Mesenchymal stem cell (in vitro differentiated cells and primary cell): Measurements from ENCODE around the gene C10orf62.

ENCODE experiments used
- DNase-seq: peaks from one replicate; pipeline ENCODE4 v3.0.0-alpha.2; 2013
- H2AFZ ChIP-seq: one replicate; pipeline ENCODE4 v1.6.1; 2013; ENCODE audit warnings: low read depth, mild to moderate bottlenecking, control low read depth, inconsistent platforms, low read length, moderate library complexity
- H2AK5ac ChIP-seq: 2 replicates; pipeline ENCODE4 v1.6.1; 2013; ENCODE audit warnings: low read length, moderate library complexity, mild to moderate bottlenecking, inconsistent platforms; ENCODE audit not compliant: severe bottlenecking
- H2BK120ac ChIP-seq: one replicate; pipeline ENCODE4 v1.6.1; 2013; ENCODE audit warnings: low read depth, mild to moderate bottlenecking, inconsistent platforms, low read length, moderate library complexity
- H2BK12ac ChIP-seq, 2 experiments: one replicate each; pipeline ENCODE4 v1.6.1; 2013; ENCODE audit warnings: inconsistent platforms in 2 of 2, low read length in 2 of 2, mild to moderate bottlenecking in 2 of 2, moderate library complexity in 2 of 2, control low read depth in 1 of 2
- H2BK15ac ChIP-seq: one replicate; pipeline ENCODE4 v1.6.1; 2013; ENCODE audit warnings: mild to moderate bottlenecking, low read depth, inconsistent platforms; ENCODE audit not compliant: poor library complexity, severe bottlenecking
- H2BK5ac ChIP-seq: 2 replicates; pipeline ENCODE4 v1.6.1; 2013; ENCODE audit warnings: low read depth, mild to moderate bottlenecking, low read length, control low read depth, inconsistent platforms; ENCODE audit not compliant: poor library complexity, severe bottlenecking
- H3K14ac ChIP-seq, 2 experiments: one replicate each; pipeline ENCODE4 v1.6.1; 2013; ENCODE audit warnings: inconsistent platforms in 2 of 2, low read length in 2 of 2, control low read depth in 1 of 2, mild to moderate bottlenecking in 1 of 2, moderate library complexity in 1 of 2
- H3K18ac ChIP-seq, 2 experiments: one replicate each; pipeline ENCODE4 v1.6.1; 2013; ENCODE audit warnings: inconsistent platforms in 2 of 2, low read length in 2 of 2, control low read depth in 1 of 2, low read depth in 1 of 2, mild to moderate bottlenecking in 1 of 2
- H3K23ac ChIP-seq, 2 experiments: one replicate each; pipeline ENCODE4 v1.6.1; 2013; ENCODE audit warnings: inconsistent platforms in 2 of 2, low read length in 2 of 2, mild to moderate bottlenecking in 2 of 2, moderate library complexity in 2 of 2, control low read depth in 1 of 2
- H3K27ac ChIP-seq: 2 replicates; pipeline ENCODE4 v1.5.1; 2013; ENCODE audit warnings: mild to moderate bottlenecking, moderate library complexity, low read length, control low read depth, inconsistent platforms; ENCODE audit not compliant: poor library complexity, severe bottlenecking
- H3K27me3 ChIP-seq, 2 experiments: 2 replicates each; pipeline versions ENCODE4 v1.6.1 to v1.7.0; 2013; ENCODE audit warnings: low read length in 2 of 2, mild to moderate bottlenecking in 2 of 2, moderate library complexity in 2 of 2, control low read depth in 1 of 2, inconsistent platforms in 1 of 2; ENCODE audit not compliant: control insufficient read depth in 1 of 2, insufficient read depth in 1 of 2
- H3K36me3 ChIP-seq, 2 experiments: 2 replicates each; pipeline versions ENCODE4 v1.6.1 to v1.7.0; 2013; ENCODE audit warnings: low read length in 2 of 2, control low read depth in 1 of 2, inconsistent platforms in 1 of 2, low read depth in 1 of 2, mild to moderate bottlenecking in 1 of 2; ENCODE audit not compliant: insufficient read depth in 2 of 2, control insufficient read depth in 1 of 2
- H3K4ac ChIP-seq, 2 experiments: one replicate each; pipeline ENCODE4 v1.6.1; 2013; ENCODE audit warnings: inconsistent platforms in 2 of 2, low read length in 2 of 2, mild to moderate bottlenecking in 2 of 2, moderate library complexity in 2 of 2, control low read depth in 1 of 2, low read depth in 1 of 2
- H3K4me1 ChIP-seq: 2 replicates; pipeline ENCODE4 v1.6.1; 2013; ENCODE audit warnings: low read depth, low read length, control low read depth; ENCODE audit not compliant: control insufficient read depth, insufficient read depth
- H3K4me2 ChIP-seq: 2 replicates; pipeline ENCODE4 v1.6.1; 2013; ENCODE audit warnings: low read length, mild to moderate bottlenecking, inconsistent platforms; ENCODE audit not compliant: poor library complexity, severe bottlenecking
- H3K4me3 ChIP-seq, 2 experiments: 2 replicates each; pipeline versions ENCODE4 v1.5.1 to v1.7.0; 2013; ENCODE audit warnings: low read length in 2 of 2, mild to moderate bottlenecking in 2 of 2, control low read depth in 1 of 2, low read depth in 1 of 2; ENCODE audit not compliant: insufficient read depth in 1 of 2
- H3K79me1 ChIP-seq: replicated peaks from 2 replicates; pipeline ENCODE4 v1.6.1; 2013; ENCODE audit warnings: mild to moderate bottlenecking, control low read depth, low read length, inconsistent platforms; ENCODE audit not compliant: poor library complexity, severe bottlenecking
- H3K9ac ChIP-seq: 2 replicates; pipeline ENCODE4 v1.7.0; 2013; ENCODE audit warnings: mild to moderate bottlenecking, low read length, moderate library complexity
- H3K9me3 ChIP-seq: 2 replicates; pipeline ENCODE4 v1.7.0; 2013; ENCODE audit warnings: mild to moderate bottlenecking, low read length; ENCODE audit not compliant: control insufficient read depth
- H4K8ac ChIP-seq: one replicate; pipeline ENCODE4 v1.6.1; 2013; ENCODE audit warnings: inconsistent platforms, mild to moderate bottlenecking, low read length, moderate library complexity
- H4K91ac ChIP-seq: one replicate; pipeline ENCODE4 v1.6.1; 2013; ENCODE audit warnings: mild to moderate bottlenecking, low read length, inconsistent platforms
- WGBS: methylation state at CpG from one replicate; pipeline ENCODE4 v1.1.7; 2013; ENCODE audit warnings: mixed read lengths; 5-methylcytosine and 5-hydroxymethylcytosine counted together

C10orf62 gene

DNA sequence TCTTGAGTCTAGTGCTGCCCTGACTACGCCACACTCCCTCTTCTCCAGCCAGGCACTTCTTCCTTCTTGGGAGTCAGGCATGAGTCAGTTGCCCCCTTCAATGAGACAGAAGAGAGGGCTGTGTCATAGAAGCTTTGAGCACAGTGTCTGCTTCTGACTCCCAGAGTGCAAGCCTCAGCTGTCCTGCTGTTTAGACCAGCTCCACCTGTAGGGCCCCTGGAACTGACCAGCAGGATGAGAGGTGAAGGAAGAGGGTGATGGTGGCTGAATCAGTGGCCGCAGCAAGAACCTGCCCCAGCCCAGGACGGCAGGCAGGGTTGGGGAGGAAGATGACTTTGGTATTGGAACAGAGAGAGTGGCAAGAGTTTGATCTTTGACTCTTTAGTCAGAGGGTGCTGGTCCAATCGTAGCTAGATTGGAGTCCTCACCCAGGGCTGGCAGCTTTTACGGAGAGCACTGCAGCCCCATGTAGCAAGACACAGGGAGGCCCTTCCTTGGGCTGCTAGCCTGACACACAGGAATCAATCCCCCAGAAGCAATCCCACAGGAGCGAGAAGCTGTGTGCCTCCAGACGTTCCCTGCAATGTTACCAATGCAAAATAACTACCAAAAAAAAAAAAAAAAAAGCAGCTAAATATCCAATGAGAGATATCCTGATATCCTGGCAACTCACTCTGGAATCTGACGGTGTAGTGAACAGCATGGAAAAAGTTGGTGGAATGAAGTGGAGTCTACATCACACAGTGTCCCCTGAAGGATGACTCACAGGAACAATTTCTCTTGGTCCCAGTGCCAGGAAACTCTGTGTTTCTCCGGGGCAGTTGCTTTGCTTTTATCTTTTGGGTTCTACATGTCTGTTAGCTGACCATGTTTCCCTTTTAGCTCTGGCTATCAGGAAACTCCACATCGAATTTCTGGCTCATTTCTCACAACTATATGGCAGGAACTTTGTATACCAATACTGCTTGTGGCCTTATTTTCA lies 6.9 kb downstream of the C10orf62 start:
- no peak overlapping the region for H4K91ac ChIP-seq

GRCh38 chr10:97597778-97598177 lies 8.3 kb downstream of the C10orf62 start:
- Histone ChIP-seq H3K9ac (peak overlapping the region; percentile 81), H2AFZ (no peak overlapping the region), H2BK15ac (no peak overlapping the region), H4K8ac (no peak overlapping the region), H3K4me2 (no peak overlapping the region), H3K14ac (no peak overlapping the region), H2AK5ac (peak overlapping the region; percentile 80), H3K9me3 (no peaks in the 10 kb centered on the region), H3K4ac (no peak overlapping the region), H2BK120ac (no peak overlapping the region), H3K27ac (peak overlapping the region; percentile 15), H2BK5ac (no peak overlapping the region), H3K79me1 (no peaks in the 10 kb centered on the region), H3K4me3 (no peak overlapping the region), H3K27me3 (no peaks in the 10 kb centered on the region), H3K23ac (no peak overlapping the region), H3K36me3 (peaks cover 0 to 18% of the 10 kb centered on the region in 2 experiments), H2BK12ac (no peak overlapping the region), H4K91ac (no peak overlapping the region), H3K18ac (no peak overlapping the region), H3K4me1 (peaks cover 15% of the 10 kb centered on the region)
- WGBS: 86% methylated on average over 2 of the region's 2 CpGs
- no peak for DNase-seq

More for the DNA sequence above, 6.9 kb downstream of the C10orf62 start:
- peak; percentile 90 for DNase-seq
- Histone ChIP-seq H3K9ac (peak overlapping the region; percentile 81), H3K27me3 (no peaks in the 10 kb centered on the region), H3K4me1 (peaks cover 15% of the 10 kb centered on the region), H3K4ac (no peak overlapping the region), H3K36me3 (peaks cover 0 to 13% of the 10 kb centered on the region in 2 experiments), H2AFZ (peak overlapping the region; percentile 29), H4K8ac (peak overlapping the region; percentile 2), H3K14ac (peak overlapping the region in 1 of 2 experiments; percentile 26), H3K23ac (no peak overlapping the region), H2AK5ac (peak overlapping the region; percentile 23), H3K4me3 (peak overlapping the region in 1 of 2 experiments; percentile 15), H3K79me1 (no peaks in the 10 kb centered on the region), H3K18ac (peak overlapping the region in 1 of 2 experiments; percentile 48), H2BK5ac (no peak overlapping the region), H2BK12ac (peak overlapping the region in 1 of 2 experiments; percentile 29), H3K4me2 (no peak overlapping the region), H3K9me3 (no peaks in the 10 kb centered on the region), H2BK15ac (no peak overlapping the region), H3K27ac (peak overlapping the region; percentile 64), H2BK120ac (no peak overlapping the region)
- 35% methylated on average over 9 of the region's 10 CpGs for WGBS

- Histone ChIP-seq H2AFZ (no peak overlapping the region), H3K4me1 (peaks cover 13% of the 10 kb centered on the region), H2BK15ac (no peak overlapping the region), H3K4me3 (no peak overlapping the region), H3K9me3 (no peaks in the 10 kb centered on the region), H4K8ac (no peak overlapping the region), H3K14ac (no peak overlapping the region), H3K4me2 (no peak overlapping the region), H2BK5ac (no peak overlapping the region), H4K91ac (no peak overlapping the region), H3K36me3 (peaks cover 0 to 18% of the 10 kb centered on the region in 2 experiments), H3K23ac (no peak overlapping the region), H3K18ac (no peak overlapping the region), H3K27ac (no peak overlapping the region), H3K27me3 (no peaks in the 10 kb centered on the region), H3K4ac (no peak overlapping the region), H3K79me1 (no peaks in the 10 kb centered on the region), H2BK12ac (no peak overlapping the region), H2BK120ac (no peak overlapping the region), H2AK5ac (no peak overlapping the region), H3K9ac (no peak overlapping the region)
- WGBS: 98% methylated on average over 19 of the region's 19 CpGs
- DNase-seq: no peak
Observed at GRCh38 chr10:97598407-97599271, 9.1 kb downstream of the C10orf62 start.

GRCh38 chr10:97599272-97599619 lies 9.7 kb downstream of the C10orf62 start:
- Histone ChIP-seq H3K36me3 (peaks cover 0 to 18% of the 10 kb centered on the region in 2 experiments), H3K79me1 (no peaks in the 10 kb centered on the region), H3K4me3 (no peak overlapping the region), H2AK5ac (no peak overlapping the region), H2BK5ac (no peak overlapping the region), H2BK15ac (no peak overlapping the region), H3K9ac (no peak overlapping the region), H2AFZ (no peak overlapping the region), H3K14ac (no peak overlapping the region), H3K27ac (no peak overlapping the region), H4K8ac (no peak overlapping the region), H3K4me2 (no peak overlapping the region), H2BK120ac (no peak overlapping the region), H3K23ac (no peak overlapping the region), H3K27me3 (no peaks in the 10 kb centered on the region), H3K4ac (no peak overlapping the region), H3K18ac (no peak overlapping the region), H3K4me1 (peaks cover 12% of the 10 kb centered on the region), H4K91ac (no peak overlapping the region), H3K9me3 (no peaks in the 10 kb centered on the region), H2BK12ac (no peak overlapping the region)
- WGBS: 94% methylated on average over 6 of the region's 6 CpGs
- DNase-seq: no peak
